Ovary (tissue), 10 donors: ENCODE data around the gene MBOAT2. TPM values are rescaled to one million over a fixed set of nuclear protein-coding genes. Genes with fewer than 3 reads are reported as not detected.
"Not testable (repeated sequence)": the region's sequence is repeated elsewhere in the genome, so short reads cannot be mapped to it uniquely, and the experiment has no call there.

Source experiments
- DNase-seq, 5 donors: peaks; one replicate each; pipeline ENCODE4 v3.0.0-alpha.2; 2019 to 2020
- H3K27ac ChIP-seq, 2 donors: fragments of 200-600 bp; one replicate each; pipeline versions ENCODE4 v1.5.1 to v1.8.0; 2019 to 2022
- H3K27me3 ChIP-seq: fragments of 200-600 bp; one replicate; pipeline ENCODE4 v1.8.0; 2022
- H3K36me3 ChIP-seq: fragments of 200-600 bp; sonication (generic); one replicate; pipeline ENCODE4 v1.5.1; 2019
- H3K4me1 ChIP-seq: one replicate; pipeline ENCODE4 v1.8.1; 2013; ENCODE audit warnings: mild to moderate bottlenecking, moderate library complexity; ENCODE audit not compliant: insufficient read depth
- H3K4me3 ChIP-seq: fragments of 200-600 bp; sonication (generic); one replicate; pipeline ENCODE4 v1.5.1; 2017
- H3K9me3 ChIP-seq, 2 donors: fragments of 200-600 bp in 1 of 2; sonication (generic) in 1 of 2; one replicate each; pipeline versions ENCODE4 v1.5.1 to v1.8.1; 2013 to 2019; ENCODE audit warnings: mild to moderate bottlenecking in 1 of 2, moderate library complexity in 1 of 2
- EP300 ChIP-seq: sonication (generic); formaldehyde crosslinking; IDR thresholded peaks from one replicate; pipeline ENCODE4 v1.6.1; 2017; ENCODE audit warnings: antibody characterized with exemption
- POLR2A ChIP-seq: fragments of 450-650 bp; IDR thresholded peaks from one replicate; pipeline ENCODE4 v1.6.1; 2017; ENCODE audit warnings: antibody characterized with exemption, mild to moderate bottlenecking, moderate library complexity
- WGBS, 3 donors: extraction: QIAGEN DNeasy Blood & Tissue Kit in 1 of 3; methylation state at CpG; one replicate each; pipeline versions ENCODE4 v1.1.5 to v1.1.7; 2013 to 2017; 5-methylcytosine and 5-hydroxymethylcytosine counted together
- intact Hi-C, 4 donors: fragments of 100-400 bp; cut with DNase I; formaldehyde crosslinking; loops; one replicate each; pipeline versions ENCODE4 v1.11.0 to v1.15.1; 2022 to 2023
- long read RNA-seq, 3 donors: library from polyadenylated mRNA in 2 of 3; unstranded in 2 of 3; transcript quantifications; one replicate each; pipeline ENCODE4 v2.0.0 and lab custom pipeline, GENCODE V29; 2021 to 2026
- polyA plus RNA-seq, 2 donors: library from polyadenylated mRNA; stranded (reverse); fragments of 200-250 nt in 1 of 2; fragments of 350-450 nt in 1 of 2; fragmentation: Illumina TruSeq in 1 of 2; extraction: RNeasy Lipid Tissue Mini Kit (QIAGEN cat#74804) in 1 of 2; gene quantifications; one replicate each; pipeline ENCODE4 v1.2.3, GENCODE V29; 2013 to 2014
- total RNA-seq, 7 donors: library from RNA; depleted of rRNA in 2 of 7; stranded (reverse); fragments of >200 nt in 2 of 7; fragmentation: NEBNext Ultra II Directional in 3 of 7; extraction: Animal tissue kit (Norgen Biotek cat#: 25700) in 3 of 7; gene quantifications; one replicate each; pipeline versions ENCODE4 v1.1.0 to v1.2.4, GENCODE V29; 2016 to 2023
- TF ChIP-seq, protein P1 (sequence below), 3 donors: fragments of 450-650 bp in 2 of 3; fragments of 200-600 bp in 1 of 3; IDR thresholded peaks; one replicate each; pipeline versions ENCODE4 v1.5.1 to v1.8.0; 2016 to 2022; ENCODE audit warnings: antibody characterized with exemption in 3 of 3, mild to moderate bottlenecking in 1 of 3
- donor health status: DM: no; HTN: no; CAD: no; lungs with moderate emphysema.
- donor health status: DM: no; HTN: no; CAD: no.
- donor health status: Bipolar disorder and iron deficiency.
- donor health status: DM: yes; HTN: yes; CAD: no.
- donor health status: DM: no; HTN: no; CAD: no.
- donor health status: DM: yes; HTN: yes; CAD: no.

The MBOAT2 gene, protein sequence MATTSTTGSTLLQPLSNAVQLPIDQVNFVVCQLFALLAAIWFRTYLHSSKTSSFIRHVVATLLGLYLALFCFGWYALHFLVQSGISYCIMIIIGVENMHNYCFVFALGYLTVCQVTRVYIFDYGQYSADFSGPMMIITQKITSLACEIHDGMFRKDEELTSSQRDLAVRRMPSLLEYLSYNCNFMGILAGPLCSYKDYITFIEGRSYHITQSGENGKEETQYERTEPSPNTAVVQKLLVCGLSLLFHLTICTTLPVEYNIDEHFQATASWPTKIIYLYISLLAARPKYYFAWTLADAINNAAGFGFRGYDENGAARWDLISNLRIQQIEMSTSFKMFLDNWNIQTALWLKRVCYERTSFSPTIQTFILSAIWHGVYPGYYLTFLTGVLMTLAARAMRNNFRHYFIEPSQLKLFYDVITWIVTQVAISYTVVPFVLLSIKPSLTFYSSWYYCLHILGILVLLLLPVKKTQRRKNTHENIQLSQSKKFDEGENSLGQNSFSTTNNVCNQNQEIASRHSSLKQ
- total RNA-seq (10 to 100 TPM in 6 of 7 donors, 1 to 10 TPM in 1; 8.4 to 51.0 (median 27.4) TPM), polyA plus RNA-seq (10 to 100 TPM in 1 of 2 donors, 1 to 10 TPM in 1; 9.0 to 18.6 TPM)
- long read RNA-seq, donor 1, full-length matches to known transcripts: 2 of 15 reads
- long read RNA-seq, donor 1, partial matches to known transcripts: 1 of 15 reads
- long read RNA-seq, donor 1, other reads (novel, unspliced or antisense): 12 of 15 reads
- long read RNA-seq, donor 2, full-length matches to known transcripts: 6 of 6 reads
- long read RNA-seq, donor 2, partial matches to known transcripts: 0 of 6 reads
- long read RNA-seq, donor 2, other reads (novel, unspliced or antisense): 0 of 6 reads
- long read RNA-seq, donor 3, full-length matches to known transcripts: 15 of 30 reads
- long read RNA-seq, donor 3, partial matches to known transcripts: 2 of 30 reads
- long read RNA-seq, donor 3, other reads (novel, unspliced or antisense): 13 of 30 reads

DNA sequence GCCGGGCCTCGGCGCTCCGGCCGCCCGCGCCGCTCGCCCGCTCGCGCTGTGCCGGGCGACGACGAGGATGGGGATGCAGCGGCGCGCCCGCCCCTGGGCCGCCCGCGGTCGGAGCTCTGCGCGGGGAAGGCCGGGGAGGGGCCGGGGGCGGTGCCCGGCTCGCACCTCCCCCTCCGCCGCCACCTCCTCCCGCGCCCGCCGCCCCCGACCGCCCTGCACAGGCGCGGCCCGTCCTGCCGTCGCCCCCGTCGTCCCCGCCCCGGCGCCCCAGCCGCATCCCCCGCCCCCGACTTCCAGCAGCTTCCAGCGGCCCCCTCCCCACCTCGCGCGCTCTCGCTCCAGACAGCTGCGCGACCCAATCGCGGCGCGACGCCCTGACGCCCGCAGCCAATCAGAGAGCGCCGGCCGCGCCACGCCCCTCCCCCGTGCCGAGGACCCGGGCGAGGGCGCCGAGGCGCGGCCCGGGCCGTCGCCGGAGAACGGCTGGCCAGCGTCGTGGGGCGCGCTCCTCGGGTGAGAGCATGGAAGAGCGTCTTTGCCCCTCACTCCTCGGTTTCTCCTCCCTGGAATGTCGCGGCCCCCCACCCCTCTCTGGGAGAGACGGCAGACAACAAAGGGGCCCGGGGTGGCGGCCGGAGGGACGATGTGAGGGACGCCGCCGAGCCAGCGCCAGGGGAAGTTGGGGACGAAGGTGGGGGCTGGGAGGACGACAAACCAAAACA, at the start of gene MBOAT2:
MBOAT2 (minus strand) TSS at position 69 of the 722 bp plus-strand sequence. CDS start 70 bp downstream, outside the sequence.
- TF ChIP-seq, protein P1, sequence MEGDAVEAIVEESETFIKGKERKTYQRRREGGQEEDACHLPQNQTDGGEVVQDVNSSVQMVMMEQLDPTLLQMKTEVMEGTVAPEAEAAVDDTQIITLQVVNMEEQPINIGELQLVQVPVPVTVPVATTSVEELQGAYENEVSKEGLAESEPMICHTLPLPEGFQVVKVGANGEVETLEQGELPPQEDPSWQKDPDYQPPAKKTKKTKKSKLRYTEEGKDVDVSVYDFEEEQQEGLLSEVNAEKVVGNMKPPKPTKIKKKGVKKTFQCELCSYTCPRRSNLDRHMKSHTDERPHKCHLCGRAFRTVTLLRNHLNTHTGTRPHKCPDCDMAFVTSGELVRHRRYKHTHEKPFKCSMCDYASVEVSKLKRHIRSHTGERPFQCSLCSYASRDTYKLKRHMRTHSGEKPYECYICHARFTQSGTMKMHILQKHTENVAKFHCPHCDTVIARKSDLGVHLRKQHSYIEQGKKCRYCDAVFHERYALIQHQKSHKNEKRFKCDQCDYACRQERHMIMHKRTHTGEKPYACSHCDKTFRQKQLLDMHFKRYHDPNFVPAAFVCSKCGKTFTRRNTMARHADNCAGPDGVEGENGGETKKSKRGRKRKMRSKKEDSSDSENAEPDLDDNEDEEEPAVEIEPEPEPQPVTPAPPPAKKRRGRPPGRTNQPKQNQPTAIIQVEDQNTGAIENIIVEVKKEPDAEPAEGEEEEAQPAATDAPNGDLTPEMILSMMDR (IDR thresholded peaks at IDR 0.05): no peak
- TF ChIP-seq POLR2A: peak; percentile 61

DNA sequence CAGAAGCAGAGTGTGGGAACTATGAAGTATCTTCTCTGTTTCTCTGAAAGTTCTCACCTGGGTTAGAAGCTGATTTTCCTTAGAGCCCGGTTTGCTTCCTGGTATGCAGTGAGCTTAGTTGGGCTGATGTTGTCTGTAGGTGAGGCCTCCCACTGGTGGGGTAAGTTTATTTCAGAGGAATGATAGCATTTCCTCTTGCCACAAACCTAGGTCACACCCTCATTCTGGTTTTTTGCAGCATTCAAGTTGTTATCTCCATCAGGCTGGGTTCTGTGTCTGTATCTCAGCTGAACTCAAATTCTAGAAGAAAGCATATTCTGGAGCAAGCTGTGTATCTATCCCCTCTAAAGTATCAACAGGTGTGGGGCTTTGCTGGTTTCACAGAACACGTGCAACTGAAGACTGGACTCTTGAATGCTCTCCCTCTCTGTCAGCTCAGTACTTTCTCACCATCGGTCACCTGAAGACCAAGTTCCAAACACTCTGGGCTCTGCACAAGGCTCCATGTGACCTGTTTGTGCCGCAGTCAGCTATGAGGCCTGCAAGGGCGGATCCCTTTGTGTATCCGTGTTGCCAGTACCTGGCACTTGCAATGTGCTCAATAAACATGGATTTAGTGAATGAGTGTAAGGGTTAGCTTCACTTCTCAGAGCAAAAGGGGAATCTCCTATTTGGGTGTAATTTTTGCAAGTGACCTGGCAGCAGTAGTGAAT, 49.5 kb upstream of the MBOAT2 start:
- intact Hi-C loops: no loop called here
- Histone ChIP-seq H3K27me3 (no peaks in the 10 kb centered on the region), H3K36me3 (no peaks in the 10 kb centered on the region), H3K4me3 (no peak overlapping the region), H3K27ac (no peak overlapping the region), H3K4me1 (no peaks in the 10 kb centered on the region), H3K9me3 (no peaks in the 10 kb centered on the region)
- no peak for DNase-seq
- TF ChIP-seq POLR2A: no peak
- TF ChIP-seq EP300: no peak
- TF ChIP-seq, protein P1 (IDR thresholded peaks at IDR 0.05): no peak
- 84 to 93% (median 89%) methylated on average over 6 of the region's 6 CpGs for WGBS, 3 donors

More for the DNA sequence above, at the start of gene MBOAT2:
- peak within 1 kb of the TSS; percentile 47 for H3K4me3 ChIP-seq
- 0 to 1% (median 1%) methylated on average over 45 to 102 of the region's 104 CpGs for WGBS, 3 donors
- H3K4me1 ChIP-seq: peaks cover 3% of the 10 kb centered on the region
- peak; percentile 86 to 93 (median 92) for DNase-seq
- no peaks in the 10 kb centered on the region for H3K9me3 ChIP-seq
- H3K36me3 ChIP-seq: no peaks in the 10 kb centered on the region
- H3K27ac ChIP-seq: peak within 1 kb of the TSS; percentile 86 to 94
- H3K27me3 ChIP-seq: no peaks in the 10 kb centered on the region
- intact Hi-C loops: no loop called here

DNA sequence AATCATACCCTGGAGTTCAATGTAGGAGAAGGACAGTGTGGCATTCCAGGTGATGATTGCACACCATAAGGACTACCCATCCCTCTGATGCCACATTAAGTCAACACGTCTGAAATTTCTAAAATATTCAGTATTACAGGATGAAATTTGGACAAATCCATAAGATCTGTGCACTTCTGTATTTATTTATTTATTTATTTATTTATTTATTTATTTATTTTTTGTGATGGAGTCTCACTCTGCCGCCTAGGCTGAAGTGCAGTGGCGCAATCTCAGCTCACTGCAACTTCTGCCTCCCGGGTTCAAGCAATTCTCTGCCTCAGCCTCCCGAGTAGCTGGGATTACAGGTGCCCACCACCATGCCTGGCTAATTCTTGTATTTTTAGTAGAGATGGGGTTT, 48.0 kb upstream of the MBOAT2 start:
- H3K36me3 ChIP-seq, H3K27ac ChIP-seq, H3K27me3 ChIP-seq, H3K4me3 ChIP-seq, DNase-seq, intact Hi-C loops, H3K4me1 ChIP-seq, H3K9me3 ChIP-seq: not testable (repeated sequence)
- 90 to 94% (median 92%) methylated on average over 5 of the region's 5 CpGs for WGBS, 3 donors

DNA sequence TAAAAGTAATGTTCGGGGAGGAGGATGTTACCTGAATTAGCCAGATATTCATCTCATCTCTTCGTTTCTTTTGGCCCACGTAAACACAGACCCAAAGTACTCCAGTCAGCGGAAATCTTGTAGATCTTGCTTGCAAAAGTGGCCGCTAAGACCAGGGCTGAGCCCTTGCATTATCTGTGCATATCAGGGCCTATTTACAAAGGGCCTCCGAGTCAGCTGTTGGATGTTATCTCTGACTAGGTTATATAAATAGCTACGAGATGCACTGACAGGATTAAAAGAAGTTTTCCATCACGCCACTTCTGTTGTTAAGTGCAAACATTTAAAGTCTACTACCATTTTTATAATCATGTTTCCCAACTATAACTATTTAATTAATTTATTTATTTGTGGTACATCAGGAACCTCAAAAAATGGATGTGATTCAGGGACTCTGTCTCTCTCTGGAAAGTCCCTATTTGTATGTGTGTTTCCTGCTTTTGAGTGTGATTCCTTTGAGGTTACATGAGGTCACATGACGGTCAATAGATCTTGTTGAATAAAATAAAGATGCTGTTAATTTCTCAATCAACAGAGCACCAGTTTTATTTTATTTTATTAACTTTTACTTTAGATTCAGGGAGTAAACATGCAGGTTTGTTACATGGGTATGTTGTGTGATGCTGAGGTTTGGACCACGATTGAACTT, 46.8 kb upstream of the MBOAT2 start:
- H3K27ac ChIP-seq: no peak overlapping the region
- no peak for DNase-seq
- H3K4me1 ChIP-seq: no peaks in the 10 kb centered on the region
- intact Hi-C loops: no loop called here
- WGBS, 3 donors: 87 to 91% (median 88%) methylated on average over 10 of the region's 10 CpGs
- no peaks in the 10 kb centered on the region for H3K36me3 ChIP-seq
- no peaks in the 10 kb centered on the region for H3K27me3 ChIP-seq
- H3K4me3 ChIP-seq: no peak overlapping the region
- no peaks in the 10 kb centered on the region for H3K9me3 ChIP-seq
- TF ChIP-seq, protein P1 (IDR thresholded peaks at IDR 0.05): no peak
- TF ChIP-seq EP300 (no peak), POLR2A (no peak)
